Lower lobe of right lung (tissue), 2 donors: ENCODE measurements around the gene USP47. TPM values are rescaled to one million over a fixed set of nuclear protein-coding genes. Genes with fewer than 3 reads are reported as not detected.

ENCODE experiments used
- ATAC-seq, 2 donors: fragments of 200-7000 bp; cut with Tn5 transposase; one replicate each; pipeline ENCODE4 v1.9.1; 2020 to 2022; ENCODE audit warnings: mild to moderate bottlenecking in 2 of 2, moderate library complexity in 2 of 2
- DNase-seq: peaks from one replicate; pipeline ENCODE4 v3.0.0-alpha.2; 2020
- H3K27ac ChIP-seq: fragments of 200-600 bp; one replicate; pipeline ENCODE4 v1.8.0; 2022
- H3K27me3 ChIP-seq: fragments of 200-600 bp; one replicate; pipeline ENCODE4 v1.8.0; 2022; ENCODE audit warnings: low read depth
- H3K36me3 ChIP-seq: fragments of 200-600 bp; one replicate; pipeline ENCODE4 v1.8.0; 2022; ENCODE audit warnings: mild to moderate bottlenecking
- H3K4me1 ChIP-seq: fragments of 200-600 bp; one replicate; pipeline ENCODE4 v1.8.0; 2022
- H3K4me3 ChIP-seq: fragments of 200-600 bp; one replicate; pipeline ENCODE4 v1.8.0; 2022; ENCODE audit warnings: mild to moderate bottlenecking
- H3K9me3 ChIP-seq: fragments of 200-600 bp; one replicate; pipeline ENCODE4 v1.8.0; 2022
- CTCF ChIP-seq: fragments of 200-600 bp; IDR thresholded peaks from one replicate; pipeline ENCODE4 v1.8.0; 2022; ENCODE audit warnings: antibody characterized with exemption, mild to moderate bottlenecking
- intact Hi-C: fragments of 100-400 bp; cut with DNase I; formaldehyde crosslinking; loops from one replicate; pipeline ENCODE4 v1.11.0; 2022
- total RNA-seq: library from RNA; stranded (reverse); fragmentation: NEBNext Ultra II Directional; extraction: Animal tissue kit (Norgen Biotek cat#: 25700); gene quantifications from one replicate; pipeline ENCODE4 v1.2.1, GENCODE V29; 2021
- donor health status: DM: no; HTN: yes; CAD: no; lungs with severe emphysema.

Gene USP47
- total RNA-seq, 1 donor from 2014 or later = 45.2 TPM

GRCh38 chr11:11975201-11976092, 133.7 kb downstream of the USP47 start:
- intact Hi-C loops = no loop called here
- Histone ChIP-seq H3K4me1 (peaks cover 69% of the 10 kb centered on the region), H3K36me3 (no peaks in the 10 kb centered on the region), H3K27me3 (no peaks in the 10 kb centered on the region), H3K27ac (peak overlapping the region; percentile 36), H3K9me3 (no peaks in the 10 kb centered on the region), H3K4me3 (no peak overlapping the region)
- DNase-seq = no peak
- no peak for TF ChIP-seq CTCF
- no peak for ATAC-seq

- ATAC-seq = no peak
- no peak for DNase-seq
- no peaks in the 10 kb centered on the region for H3K27me3 ChIP-seq
- no peaks in the 10 kb centered on the region for H3K9me3 ChIP-seq
- H3K4me3 ChIP-seq = no peak overlapping the region
- H3K4me1 ChIP-seq = peaks cover 69% of the 10 kb centered on the region
- TF ChIP-seq CTCF = no peak
- intact Hi-C loops = no loop called here
- H3K36me3 ChIP-seq = no peaks in the 10 kb centered on the region
- peak overlapping the region; percentile 80 for H3K27ac ChIP-seq
Measured at GRCh38 chr11:11976481-11977127, 134.8 kb downstream of the USP47 start.

- Histone ChIP-seq H3K36me3 (no peaks in the 10 kb centered on the region), H3K4me3 (no peak overlapping the region), H3K4me1 (peaks cover 69% of the 10 kb centered on the region), H3K27ac (peak overlapping the region; percentile 80), H3K9me3 (no peaks in the 10 kb centered on the region), H3K27me3 (no peaks in the 10 kb centered on the region)
- intact Hi-C loops = no loop called here
- no peak for TF ChIP-seq CTCF
- ATAC-seq = peak; percentile 44 to 53
- no peak for DNase-seq
Measured at GRCh38 chr11:11977206-11977938, 135.6 kb downstream of the USP47 start.

GRCh38 chr11:11978098-11978637, 136.4 kb downstream of the USP47 start:
- Histone ChIP-seq H3K36me3 (no peaks in the 10 kb centered on the region), H3K9me3 (no peaks in the 10 kb centered on the region), H3K4me3 (no peak overlapping the region), H3K4me1 (peaks cover 61% of the 10 kb centered on the region), H3K27ac (peak overlapping the region; percentile 80), H3K27me3 (no peaks in the 10 kb centered on the region)
- ATAC-seq (no peak), DNase-seq (no peak)
- no peak for TF ChIP-seq CTCF
- intact Hi-C loops = no loop called here

- Histone ChIP-seq H3K4me3 (no peak overlapping the region), H3K27ac (peak overlapping the region; percentile 80), H3K36me3 (no peaks in the 10 kb centered on the region), H3K4me1 (peaks cover 53% of the 10 kb centered on the region), H3K9me3 (no peaks in the 10 kb centered on the region), H3K27me3 (no peaks in the 10 kb centered on the region)
- intact Hi-C loops = no loop called here
- ATAC-seq (peak; percentile 26 to 48), DNase-seq (no peak)
- TF ChIP-seq CTCF = no peak
Measured at GRCh38 chr11:11978792-11979487, 137.2 kb downstream of the USP47 start.
